Stimulated activated CD8-positive, alpha-beta memory T cell treated with anti-CD3 and anti-CD28 coated beads, Interleukin-4, amount 100 ng/mL, for 4 hours (primary cell): ENCODE measurements around the gene MPRIP.
"Not testable (repeated sequence)": the region's sequence is repeated elsewhere in the genome, so short reads cannot be mapped to it uniquely, and the experiment has no call there.

Source experiments
- DNase-seq, 2 donors: peaks; one replicate each; pipeline ENCODE4 v3.0.0-alpha.2; 2020; ENCODE audit warnings: low read depth in 2 of 2, low spot score in 1 of 2

The MPRIP gene

DNA sequence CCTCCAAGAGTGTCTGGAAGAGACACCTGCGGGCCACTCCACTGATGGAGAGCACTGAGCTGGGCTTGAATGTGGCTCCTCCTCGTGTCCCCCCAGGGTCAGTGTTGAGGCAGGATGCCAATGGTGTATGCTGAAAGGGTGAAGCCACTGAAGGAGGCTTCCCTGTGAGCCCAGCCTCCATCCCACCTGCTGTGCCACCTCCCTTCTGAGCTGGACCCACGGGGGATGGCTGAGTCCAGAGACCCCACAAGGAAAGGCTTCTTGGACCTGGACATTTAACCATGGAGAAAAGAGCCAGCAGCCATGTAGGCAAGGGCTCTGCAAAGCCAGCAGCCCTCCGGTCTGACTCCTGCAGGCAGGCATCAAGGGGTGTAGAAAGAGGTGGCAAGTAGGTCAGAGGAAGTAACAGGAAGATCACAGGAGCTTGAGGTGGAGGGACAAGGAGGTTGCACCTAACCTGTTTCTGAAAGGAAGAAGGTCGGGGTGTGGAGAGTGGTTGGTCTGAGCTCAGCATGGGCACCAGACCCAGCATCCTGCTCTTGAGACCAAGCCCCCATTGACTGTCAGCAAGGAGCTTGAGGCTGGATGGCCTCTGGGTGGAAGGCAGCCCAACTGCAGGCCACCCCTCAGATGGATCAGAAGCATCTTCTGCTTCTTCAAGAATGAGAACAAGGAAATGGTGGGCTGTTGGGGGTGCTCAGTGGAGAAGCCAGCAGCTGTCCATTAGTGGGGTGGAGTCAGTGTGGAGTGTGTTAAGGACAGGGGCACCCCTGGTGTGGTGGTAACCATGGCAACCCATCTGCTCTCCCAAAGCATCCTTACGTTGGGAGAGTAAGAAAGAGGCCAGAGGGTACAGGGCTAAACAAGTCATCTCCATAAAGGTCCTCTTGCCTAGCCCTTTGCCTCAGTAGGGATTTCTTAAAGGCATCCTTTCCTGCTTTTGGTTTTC lies 83.2 kb downstream of the MPRIP start:
- DNase-seq, result no peak

DNA sequence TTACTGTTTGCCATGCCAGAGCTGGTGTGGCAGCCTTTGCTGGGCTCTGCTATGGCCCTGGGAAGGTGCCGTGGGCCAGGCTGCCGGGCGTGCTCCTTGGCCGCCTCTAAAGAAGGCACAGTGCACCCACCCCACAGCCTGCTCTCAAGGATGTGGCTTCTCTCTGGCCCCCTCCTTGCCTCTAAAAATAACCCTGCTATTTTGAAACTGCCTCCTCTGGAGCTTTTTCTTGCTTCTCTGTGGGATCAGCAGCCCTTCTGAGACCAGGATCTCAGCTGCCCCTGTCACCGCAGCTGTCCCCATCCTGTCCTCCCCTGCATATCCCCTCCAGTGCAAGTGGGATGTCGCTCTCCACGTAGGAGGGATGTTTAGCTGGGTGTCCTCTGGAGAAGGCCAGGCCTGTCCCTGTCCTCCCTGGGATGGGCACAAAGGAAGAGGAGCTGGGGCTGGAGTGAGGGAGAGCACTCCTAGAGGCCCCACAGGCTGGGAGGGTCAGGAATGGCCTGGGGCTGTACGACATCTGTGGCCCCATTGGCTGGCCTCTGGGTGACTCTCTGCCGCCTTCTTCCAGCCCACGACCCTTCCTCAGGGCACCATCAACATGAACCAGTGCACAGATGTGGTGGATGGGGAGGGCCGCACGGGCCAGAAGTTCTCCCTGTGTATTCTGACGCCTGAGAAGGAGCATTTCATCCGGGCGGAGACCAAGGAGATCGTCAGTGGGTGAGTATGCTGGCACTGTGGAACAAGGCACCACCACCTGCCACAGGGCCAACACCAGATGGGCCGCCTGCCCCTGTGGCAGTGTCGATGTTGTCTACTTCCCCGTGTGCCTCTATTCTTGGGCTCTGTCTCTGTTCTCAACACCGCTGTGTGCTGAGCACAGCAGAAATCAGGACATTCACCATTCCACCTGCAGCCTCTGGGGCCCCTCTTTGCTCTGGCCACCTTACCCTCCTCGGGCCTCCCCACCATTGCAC lies 84.2 kb downstream of the MPRIP start:
- DNase-seq, result no peak

DNA sequence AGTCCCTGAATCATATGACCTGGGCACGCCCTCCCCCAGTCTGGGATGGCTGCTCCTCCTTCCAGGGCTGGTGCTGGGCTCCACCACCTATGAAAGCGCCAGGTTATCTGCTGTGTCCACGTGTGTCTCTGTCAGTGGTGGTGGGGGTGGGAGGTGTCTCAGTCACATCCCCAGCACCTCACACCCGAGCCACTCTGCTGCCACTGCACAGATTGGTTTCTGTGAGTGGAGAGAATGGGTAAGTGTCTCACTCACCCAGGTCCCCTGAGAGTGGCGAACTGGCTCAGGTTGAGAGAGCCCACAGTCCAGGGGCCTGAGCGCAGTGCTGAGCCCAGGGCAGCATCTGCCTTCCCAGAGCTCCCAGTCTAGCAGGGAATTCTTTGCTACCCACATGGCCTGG lies 84.9 kb downstream of the MPRIP start:
- no peak for DNase-seq

DNA sequence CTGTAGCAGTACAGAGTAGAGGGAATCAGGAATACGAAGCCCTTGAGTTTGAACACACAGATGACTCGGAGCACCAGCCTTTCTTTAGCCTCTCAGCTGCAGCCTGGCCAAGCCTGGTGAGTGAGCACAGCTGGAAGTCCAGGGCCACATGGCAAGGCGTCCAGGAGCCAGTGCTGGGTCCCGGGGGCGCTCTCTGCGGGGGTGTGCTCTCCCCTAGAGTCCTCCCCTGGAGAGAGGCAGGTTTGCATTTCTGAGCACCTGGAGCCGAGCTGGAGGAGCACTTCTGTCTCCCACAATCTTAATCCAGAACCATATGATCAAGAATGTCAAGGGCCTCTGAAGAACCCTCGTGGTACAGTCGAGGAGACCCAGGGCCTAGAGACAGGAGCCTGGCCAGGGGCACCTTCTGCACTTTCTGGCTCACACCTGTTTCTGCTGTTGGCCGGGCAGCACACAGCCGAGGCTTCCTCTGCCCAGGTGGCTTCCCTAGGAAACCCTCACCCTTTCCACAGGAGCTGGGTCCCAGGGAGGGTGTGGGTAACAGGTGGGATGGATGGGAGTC lies 85.6 kb downstream of the MPRIP start:
- no peak for DNase-seq

DNA sequence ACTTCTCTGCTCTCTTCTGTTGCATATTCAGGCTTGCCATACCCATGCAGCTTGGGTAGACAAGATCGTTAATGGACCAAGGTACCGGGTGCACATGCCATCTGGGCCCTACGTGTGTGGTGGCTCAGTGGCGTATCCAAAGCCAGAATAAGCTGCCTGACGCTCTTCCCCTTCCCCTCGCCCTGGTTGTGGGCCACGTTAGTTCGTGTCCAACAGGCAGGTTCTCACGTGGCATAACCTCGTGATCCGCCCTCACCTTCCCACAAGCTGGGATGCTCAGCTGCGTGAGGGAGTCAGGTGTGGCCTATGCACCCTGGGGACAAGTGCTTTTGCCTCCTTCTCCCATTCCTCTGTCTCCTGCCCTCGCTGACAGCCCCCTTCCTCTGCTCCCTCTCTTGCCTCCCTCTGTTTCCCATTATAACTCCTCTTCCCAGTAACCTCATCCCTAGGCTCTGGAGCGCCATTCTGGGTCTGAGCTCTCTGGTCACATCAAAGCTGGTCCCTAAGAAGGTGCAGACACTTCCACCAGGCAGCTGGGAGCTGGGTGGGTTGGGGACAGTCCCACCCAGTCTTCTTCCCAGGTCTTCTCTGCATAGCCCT lies 86.3 kb downstream of the MPRIP start:
- no peak for DNase-seq

DNA sequence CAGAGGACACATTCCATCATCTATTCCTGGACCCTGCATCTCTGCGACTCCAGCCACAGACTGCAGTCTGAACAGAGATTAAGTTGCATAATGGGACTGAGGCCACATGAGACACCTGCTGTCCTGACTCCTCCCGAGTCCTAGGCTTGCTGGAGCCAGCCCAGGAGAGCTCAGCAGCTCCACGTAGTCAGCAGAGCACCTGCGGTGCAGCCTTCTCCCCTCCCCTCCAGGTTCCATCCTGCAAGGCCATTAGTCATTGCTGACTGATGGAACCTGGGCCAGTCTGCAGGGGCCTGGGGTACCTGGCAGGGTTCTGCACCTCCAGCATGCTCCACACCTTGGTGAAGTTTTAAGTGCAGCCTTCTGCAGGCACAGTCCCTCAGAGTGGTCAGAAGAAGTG lies 87.2 kb downstream of the MPRIP start:
- DNase-seq, result no peak

DNA sequence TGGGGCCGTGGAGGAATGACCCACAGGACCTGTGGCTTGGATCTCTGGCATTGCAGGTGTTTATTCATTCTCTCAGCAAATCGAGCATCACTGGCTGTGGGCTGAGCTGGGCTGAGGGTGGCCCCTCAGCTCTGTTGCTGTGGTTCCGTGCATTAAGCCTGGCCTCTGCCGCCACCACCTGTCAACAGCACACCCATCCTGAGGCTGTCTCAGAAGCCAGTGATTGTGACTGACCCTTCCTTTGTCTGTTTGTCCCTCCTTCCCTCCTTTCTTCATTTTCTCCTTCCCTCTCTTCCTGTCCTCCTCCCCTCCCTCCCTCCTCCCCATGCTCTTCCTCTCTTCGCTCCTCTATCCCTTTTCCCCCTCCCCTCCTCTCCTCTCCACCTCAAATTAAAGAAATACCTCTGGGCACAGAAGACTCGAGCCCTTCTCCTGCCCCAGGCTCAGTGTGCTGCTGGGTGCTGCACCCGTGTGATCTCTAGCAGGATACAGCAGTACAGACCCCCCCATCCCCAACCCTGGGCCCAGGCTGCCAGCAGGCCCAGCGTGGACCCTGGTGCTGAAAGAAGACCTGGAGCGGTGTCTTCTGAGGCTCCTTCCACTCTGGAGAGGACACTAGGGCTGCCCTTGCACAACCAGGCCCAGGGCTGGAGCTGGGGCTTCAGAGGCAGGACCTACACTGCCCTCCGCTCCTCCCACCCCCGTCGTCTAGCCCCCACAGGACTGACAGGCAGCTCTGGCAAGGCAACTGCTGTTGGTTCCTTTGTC lies 88.0 kb downstream of the MPRIP start:
- DNase-seq, result no peak

DNA sequence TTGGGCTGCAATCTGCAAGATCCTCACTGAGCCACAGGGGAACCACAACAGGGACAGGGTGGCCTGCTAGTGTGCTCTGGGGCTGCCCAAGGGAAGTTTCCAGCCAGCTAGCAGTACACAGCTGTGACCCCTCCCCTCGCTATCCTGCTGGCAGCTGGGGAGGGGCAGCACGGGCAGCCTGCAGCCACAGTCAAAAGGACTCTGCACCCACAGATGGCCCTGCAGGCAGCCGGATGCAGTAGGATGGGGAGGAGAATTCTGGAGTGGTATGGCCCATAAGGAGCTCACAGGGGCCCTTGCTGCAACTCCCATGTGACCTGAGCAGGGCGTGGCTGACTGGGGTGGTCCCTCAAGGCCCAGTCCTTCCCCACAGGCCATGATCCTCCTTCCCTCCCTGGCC lies 89.6 kb downstream of the MPRIP start:
- no peak for DNase-seq

DNA sequence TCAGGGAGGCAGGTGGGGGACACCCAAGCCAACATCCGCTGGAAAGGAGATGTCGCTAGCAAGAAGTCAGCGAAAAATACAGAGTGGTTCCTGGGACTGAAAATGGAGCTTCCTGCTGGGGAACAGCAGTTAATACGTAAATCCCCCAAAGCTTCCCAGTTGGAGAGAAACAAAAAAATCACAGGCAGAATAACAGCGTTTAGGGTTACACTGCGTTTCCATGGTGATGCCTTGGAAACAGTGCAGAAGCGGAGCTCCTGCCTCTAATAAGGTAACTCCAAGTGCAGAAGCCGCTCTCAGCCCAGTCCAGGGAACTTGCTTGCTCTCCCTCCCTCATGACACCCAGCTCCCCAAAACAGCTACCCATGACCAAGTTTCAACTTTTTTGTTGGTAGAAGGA lies 90.5 kb downstream of the MPRIP start:
- DNase-seq, result no peak

DNA sequence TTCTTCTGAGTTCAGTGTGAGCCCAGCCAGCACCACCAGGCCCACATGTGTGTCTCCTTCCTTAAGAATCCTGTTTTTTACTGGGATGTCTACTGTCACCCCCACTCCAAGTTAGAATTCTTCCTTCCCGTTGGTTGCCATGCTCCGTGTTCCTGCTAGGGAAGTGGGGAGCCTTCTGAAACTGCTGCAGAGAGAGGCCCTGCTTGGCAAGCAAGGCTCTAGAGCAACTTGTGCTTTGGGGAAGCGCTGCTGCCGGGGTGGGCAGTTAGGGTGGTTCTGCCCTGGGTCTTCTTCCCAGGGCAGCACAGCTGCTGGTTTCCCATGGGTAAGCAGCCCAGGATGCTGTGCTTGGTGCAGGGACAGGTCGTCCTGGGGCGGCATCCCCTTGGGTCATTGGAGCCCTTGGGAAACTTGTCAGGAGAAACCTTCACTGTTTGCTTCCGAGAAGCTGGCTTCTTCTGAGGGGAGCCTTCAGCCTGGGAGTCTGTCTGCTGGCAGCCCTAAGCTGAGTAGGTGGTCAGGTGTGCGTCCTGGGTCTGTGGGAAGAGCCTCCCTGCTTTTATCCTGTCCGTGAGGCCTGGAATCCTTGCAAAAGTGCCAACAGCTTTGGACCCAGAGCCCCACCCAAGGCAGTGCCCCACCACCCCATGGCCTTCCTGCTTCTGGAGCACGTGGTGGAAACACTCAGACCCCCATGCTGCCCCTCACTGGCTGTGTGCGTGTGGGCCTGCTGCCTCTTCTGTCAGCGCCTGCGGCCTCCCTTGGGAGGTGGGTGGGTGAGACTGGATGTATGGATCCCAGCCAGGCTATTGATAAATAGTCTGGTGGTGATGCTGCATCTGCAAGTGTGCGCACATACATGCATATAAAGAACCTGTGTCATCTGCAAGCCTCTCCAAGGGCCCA lies 92.0 kb downstream of the MPRIP start:
- DNase-seq, result no peak

DNA sequence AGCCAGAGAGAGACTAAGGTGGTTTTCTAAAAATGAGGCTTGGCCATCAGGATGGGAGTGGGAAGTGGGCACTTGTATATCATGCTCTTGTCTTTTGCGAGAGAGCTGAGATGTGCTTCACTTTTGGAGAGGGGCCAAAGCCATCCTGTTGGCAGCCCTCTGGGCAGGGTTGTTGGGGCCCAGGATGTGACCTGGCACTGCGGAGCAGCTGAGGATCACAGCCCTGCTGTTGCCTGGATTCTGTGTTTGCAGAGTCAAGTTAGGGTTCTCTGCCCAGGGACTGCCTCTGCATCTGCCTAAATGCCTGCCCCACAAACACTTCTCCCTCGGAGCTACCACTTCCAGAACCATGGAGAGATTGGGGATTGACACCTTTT lies 92.7 kb downstream of the MPRIP start:
- DNase-seq, result no peak

DNA sequence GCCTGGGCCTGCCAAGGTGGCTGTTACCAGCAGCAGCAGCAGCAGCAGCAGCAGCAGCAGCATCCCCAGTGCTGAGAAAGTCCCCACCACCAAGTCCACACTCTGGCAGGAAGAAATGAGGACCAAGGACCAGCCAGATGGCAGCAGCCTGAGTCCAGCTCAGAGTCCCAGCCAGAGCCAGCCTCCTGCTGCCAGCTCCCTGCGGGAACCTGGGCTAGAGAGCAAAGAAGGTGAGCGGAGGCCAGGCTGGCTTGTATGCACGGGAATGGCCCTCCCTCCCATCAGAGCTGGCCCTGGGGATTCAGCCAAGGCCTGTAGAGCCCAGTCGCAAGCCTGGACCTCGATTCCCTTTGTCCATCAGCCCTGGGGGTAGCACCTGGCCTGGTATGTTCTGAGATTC lies 94.0 kb downstream of the MPRIP start:
- DNase-seq, result not testable (repeated sequence)

DNA sequence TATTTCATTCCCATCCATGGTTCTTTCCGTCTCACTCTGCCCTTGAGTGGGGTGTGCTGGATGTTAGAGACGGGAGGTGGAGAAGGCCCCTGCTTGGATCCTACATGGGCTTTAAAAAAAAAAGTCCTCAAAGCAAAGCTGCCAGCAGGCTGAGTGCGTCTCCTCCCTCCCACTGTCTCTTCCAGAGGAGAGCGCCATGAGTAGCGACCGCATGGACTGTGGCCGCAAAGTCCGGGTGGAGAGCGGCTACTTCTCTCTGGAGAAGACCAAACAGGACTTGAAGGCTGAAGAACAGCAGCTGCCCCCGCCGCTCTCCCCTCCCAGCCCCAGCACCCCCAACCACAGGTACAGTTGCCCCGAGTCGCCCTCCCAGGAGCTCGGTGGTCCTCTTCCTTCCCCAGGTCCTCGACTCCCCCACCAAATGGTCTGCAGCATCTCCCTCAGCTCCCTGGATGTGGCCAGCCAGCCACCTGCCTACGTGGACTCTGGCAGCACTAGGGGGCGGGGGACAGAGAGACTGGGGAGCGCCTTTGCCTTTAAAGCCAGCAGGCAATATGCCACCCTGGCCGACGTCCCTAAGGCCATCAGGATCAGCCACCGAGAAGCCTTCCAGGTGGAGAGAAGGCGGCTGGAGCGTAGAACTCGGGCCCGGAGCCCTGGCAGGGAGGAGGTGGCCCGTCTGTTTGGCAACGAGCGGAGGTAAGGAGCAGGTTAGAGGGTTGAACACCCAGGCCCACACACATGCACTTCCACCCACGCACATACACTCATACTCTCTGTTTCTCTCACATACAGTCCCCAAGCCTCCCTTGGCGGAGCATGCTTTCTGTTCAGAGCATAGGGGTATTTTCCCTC lies 95.7 kb downstream of the MPRIP start:
- DNase-seq, result no peak

DNA sequence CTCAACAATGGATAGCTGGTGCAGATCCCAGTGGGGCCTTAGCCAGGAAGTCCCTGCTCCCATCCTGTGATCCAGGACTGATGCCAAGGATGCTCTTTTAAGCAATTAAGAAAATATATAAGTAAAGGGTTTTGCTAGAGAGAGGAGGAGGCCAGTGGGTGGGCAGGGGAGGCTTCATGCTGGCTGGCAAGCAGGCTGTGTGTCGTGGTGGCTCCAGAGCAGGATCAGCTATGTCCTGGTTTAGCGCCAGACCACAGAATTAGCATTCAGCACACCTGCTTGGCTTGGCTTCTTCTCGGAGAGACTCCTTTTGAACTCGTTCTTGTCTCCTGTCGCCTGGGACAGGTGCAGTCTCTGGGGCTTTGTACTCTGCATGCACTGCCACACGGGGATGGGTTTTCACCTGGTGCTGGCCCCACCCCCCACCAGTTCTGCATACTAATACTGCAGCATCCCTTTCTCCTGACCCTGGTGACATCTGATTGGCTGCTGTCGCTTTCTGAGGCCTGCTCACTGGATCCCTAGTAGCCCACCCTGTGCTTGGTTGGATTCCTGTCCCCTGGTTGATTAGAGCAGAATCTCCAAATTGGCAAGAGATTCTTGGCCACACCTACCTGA lies 97.8 kb downstream of the MPRIP start:
- no peak for DNase-seq

DNA sequence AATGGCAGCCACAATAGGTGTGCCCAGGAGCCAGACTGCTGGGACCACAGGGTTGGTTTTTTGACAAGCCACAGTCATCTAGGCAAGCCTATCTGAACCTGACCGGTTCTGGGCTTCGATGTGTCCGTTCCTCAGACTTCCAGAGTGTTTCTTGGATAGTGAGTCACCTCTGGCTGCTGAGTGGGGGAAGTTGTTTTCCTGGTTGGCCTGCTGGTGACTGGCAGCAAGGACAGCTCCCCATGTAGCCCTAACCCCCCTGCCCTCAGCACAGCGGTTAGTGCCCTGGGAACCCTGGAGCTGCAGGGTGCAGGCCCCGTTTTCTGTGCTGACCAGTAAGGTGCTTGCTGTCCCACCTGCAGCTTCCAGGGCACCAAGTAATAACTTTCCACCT lies 98.3 kb downstream of the MPRIP start:
- no peak for DNase-seq

DNA sequence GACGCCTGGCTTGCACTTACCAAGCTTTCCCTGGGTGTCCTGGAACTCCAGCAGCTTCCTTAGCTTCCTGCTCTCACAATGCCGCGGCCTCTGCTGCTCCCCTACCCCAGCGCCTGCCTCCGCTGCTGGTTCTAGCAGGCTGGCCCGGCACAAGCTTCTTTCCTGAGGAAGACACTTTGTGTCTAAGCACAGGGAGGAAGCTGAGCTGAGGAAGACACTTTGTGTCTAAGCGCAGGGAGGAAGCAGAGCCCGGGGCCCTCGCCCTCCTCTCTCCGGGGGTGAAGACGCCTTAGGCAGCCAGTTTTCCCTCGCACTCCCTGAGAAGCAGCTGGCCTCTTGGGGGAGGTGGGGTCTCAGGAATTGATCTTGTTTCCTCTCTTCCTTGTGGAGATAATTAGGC lies 99.0 kb downstream of the MPRIP start:
- DNase-seq, result no peak

DNA sequence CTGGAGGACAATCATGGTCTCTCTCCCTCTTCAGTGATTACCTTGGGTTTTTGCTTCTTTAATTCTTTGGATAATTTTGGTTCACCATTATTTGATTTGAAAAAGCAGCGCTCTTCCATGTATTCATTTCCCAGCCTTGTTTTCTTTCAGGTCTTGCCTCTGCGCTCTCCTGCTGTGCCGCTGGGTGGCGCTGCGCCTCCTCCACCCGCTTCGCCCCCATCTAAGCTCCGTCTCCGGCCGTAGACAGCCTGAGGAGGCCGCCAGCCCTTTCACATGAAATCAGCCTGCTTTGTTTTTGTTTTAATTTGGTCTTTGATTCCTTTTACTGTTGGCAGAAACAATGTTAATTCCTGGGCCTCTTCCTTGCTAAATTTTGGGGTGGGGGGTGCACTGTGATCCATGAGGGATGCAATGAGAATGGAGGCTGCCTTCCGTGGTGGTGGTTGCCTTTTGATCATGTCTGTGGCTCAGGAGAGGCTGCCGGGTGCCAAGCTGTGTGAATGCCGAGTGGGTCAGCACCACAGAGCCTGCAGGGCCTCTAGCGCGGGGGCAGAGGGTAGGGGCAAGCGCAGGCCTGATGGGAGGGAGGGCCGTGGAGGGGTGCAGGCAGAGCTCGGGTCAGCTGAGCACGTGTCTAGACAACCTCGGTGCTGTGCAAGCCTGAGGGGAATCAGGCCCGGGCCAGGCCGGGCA lies 99.7 kb downstream of the MPRIP start:
- DNase-seq, result no peak

DNA sequence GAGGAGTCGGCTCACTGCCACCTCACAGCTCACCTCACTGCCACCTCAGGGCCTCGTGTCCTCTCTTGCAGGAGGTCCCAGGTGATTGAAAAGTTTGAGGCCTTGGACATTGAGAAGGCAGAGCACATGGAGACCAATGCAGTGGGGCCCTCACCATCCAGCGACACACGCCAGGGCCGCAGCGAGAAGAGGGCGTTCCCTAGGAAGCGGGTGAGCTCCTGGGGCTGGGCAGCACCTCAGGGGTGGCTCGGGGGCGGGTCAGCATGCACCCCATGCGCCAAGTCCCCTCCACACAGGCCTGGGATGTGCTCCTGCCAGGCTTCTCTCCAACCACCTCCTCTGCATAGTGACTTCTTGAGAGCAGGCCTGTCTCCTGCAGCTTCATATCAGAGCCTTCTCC lies 100.3 kb downstream of the MPRIP start:
- no peak for DNase-seq
